Common myeloid progenitor, CD34-positive (primary cell): Measurements from ENCODE around the gene DUSP7.

Source experiments
- CTCF ChIA-PET: fragments of 350-600 bp; sonication (Branson Sonifier 250); formaldehyde crosslinking; loops from one replicate; lab custom pipeline; 2021; ENCODE audit warnings: antibody characterized with exemption; lab: Charles Lee
- POLR2A ChIA-PET: fragments of 350-600 bp; sonication (Branson Sonifier 250); formaldehyde crosslinking; loops from one replicate; lab custom pipeline; 2021; ENCODE audit warnings: antibody characterized with exemption; lab: Charles Lee
- DNase-seq, 3 donors: peaks; one replicate each; pipeline versions ENCODE4 v3.0.0 to v3.0.0-alpha.2; 2013
- H3K27ac ChIP-seq, 2 experiments: 1 replicate in 1 of 2; 2 replicates in 1 of 2; pipeline ENCODE4 v1.7.0; 2013; ENCODE audit warnings: inconsistent platforms in 2 of 2, low read length in 2 of 2, mild to moderate bottlenecking in 2 of 2, low read depth in 1 of 2, moderate library complexity in 1 of 2; ENCODE audit not compliant: severe bottlenecking in 2 of 2, insufficient read depth in 1 of 2, poor library complexity in 1 of 2
- H3K27me3 ChIP-seq, 5 experiments: replicated peaks in 2 of 5; 1 replicate in 3 of 5; 2 replicates in 2 of 5; pipeline versions ENCODE4 v1.6.1 to v1.7.0; 2013; ENCODE audit warnings: low read length in 4 of 5, mild to moderate bottlenecking in 2 of 5, moderate library complexity in 2 of 5, inconsistent platforms in 1 of 5; ENCODE audit not compliant: insufficient read depth in 5 of 5, control insufficient read depth in 4 of 5
- H3K36me3 ChIP-seq, 4 experiments: 1 replicate in 2 of 4; 2 replicates in 2 of 4; pipeline versions ENCODE4 v1.6.1 to v1.7.0; 2013; ENCODE audit warnings: low read length in 3 of 4, control low read depth in 1 of 4, mild to moderate bottlenecking in 1 of 4; ENCODE audit not compliant: control insufficient read depth in 4 of 4, insufficient read depth in 4 of 4
- H3K4me1 ChIP-seq, 4 experiments: 1 replicate in 3 of 4; 2 replicates in 1 of 4; pipeline versions ENCODE4 v1.6.1 to v1.7.1; 2013; ENCODE audit warnings: low read length in 3 of 4, mild to moderate bottlenecking in 3 of 4, control low read depth in 1 of 4, inconsistent platforms in 1 of 4, moderate library complexity in 1 of 4; ENCODE audit not compliant: control insufficient read depth in 4 of 4, insufficient read depth in 4 of 4; ENCODE audit errors: control extremely low read depth in 1 of 4
- H3K4me3 ChIP-seq, 7 experiments: 1 replicate in 4 of 7; 2 replicates in 3 of 7; pipeline versions ENCODE4 v1.5.1 to v1.7.0; 2013; ENCODE audit warnings: mild to moderate bottlenecking in 7 of 7, low read length in 6 of 7, moderate library complexity in 6 of 7, inconsistent platforms in 2 of 7, low read depth in 2 of 7, control low read depth in 1 of 7; ENCODE audit not compliant: insufficient read depth in 4 of 7, control insufficient read depth in 1 of 7; ENCODE audit errors: extremely low read depth in 1 of 7
- H3K9me3 ChIP-seq, 5 experiments: 1 replicate in 4 of 5; 2 replicates in 1 of 5; pipeline versions ENCODE4 v1.6.1 to v1.7.1; 2013; ENCODE audit warnings: low read length in 4 of 5, mild to moderate bottlenecking in 2 of 5, inconsistent platforms in 1 of 5, low read depth in 1 of 5, moderate library complexity in 1 of 5; ENCODE audit not compliant: control insufficient read depth in 4 of 5, insufficient read depth in 2 of 5; ENCODE audit errors: control extremely low read depth in 1 of 5
- WGBS: methylation state at CpG from one replicate; pipeline ENCODE4 v1.1.5; 2013; ENCODE audit not compliant: insufficient coverage; 5-methylcytosine and 5-hydroxymethylcytosine counted together

The DUSP7 gene

DNA sequence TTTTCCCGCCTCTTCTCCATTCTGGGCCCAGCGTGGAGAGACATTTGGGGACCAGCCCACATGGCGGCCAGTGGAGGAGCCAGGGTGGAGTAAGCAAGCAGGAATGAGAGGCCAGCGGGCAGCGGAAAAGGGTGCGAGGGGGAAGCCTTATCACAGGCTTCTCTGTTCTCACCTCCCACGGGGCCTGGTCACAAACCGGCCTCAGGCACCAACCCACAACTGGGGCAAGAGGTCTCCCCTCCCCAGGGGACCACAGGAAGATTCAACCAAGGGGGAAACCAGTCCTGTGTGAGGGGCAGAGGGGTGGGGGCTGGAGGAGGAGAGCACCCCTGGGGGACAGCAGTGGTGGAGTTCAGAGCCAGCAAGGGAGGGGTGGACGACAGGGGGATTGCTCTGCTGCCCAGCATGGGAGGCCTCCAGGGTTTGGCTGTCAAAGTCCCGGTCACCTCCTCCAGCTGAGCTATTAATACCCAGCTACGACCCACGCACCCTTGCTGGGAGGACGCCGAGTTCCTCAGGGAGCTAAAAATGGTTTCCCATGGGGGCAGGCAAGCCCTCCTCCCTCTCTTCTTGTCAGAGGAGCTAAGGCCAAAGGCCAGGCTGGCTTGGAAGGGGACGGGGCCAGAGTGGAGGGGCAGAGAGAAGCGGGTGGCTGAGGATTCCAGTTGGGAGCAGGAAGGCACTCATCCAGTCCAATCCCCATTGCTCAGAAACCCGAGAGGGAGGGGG, 36.9 kb downstream of the DUSP7 start:
- no peak for DNase-seq
- Histone ChIP-seq H3K9me3 (no peaks in the 10 kb centered on the region), H3K27me3 (no peaks in the 10 kb centered on the region), H3K4me3 (no peak overlapping the region), H3K27ac (no peak overlapping the region), H3K36me3 (no peaks in the 10 kb centered on the region), H3K4me1 (peaks cover 0 to 25% (median 14%) of the 10 kb centered on the region in 4 experiments)
- 88% methylated on average over 12 of the region's 17 CpGs for WGBS
- POLR2A ChIA-PET, result no interaction called here
- CTCF ChIA-PET, result interaction anchor here (1.1 to 10.9 kb wide), 4 partner anchors 14 to 127 kb away, joined by 3 to 64 read pairs (median 4); no protein-coding TSS in a partner anchor

DNA sequence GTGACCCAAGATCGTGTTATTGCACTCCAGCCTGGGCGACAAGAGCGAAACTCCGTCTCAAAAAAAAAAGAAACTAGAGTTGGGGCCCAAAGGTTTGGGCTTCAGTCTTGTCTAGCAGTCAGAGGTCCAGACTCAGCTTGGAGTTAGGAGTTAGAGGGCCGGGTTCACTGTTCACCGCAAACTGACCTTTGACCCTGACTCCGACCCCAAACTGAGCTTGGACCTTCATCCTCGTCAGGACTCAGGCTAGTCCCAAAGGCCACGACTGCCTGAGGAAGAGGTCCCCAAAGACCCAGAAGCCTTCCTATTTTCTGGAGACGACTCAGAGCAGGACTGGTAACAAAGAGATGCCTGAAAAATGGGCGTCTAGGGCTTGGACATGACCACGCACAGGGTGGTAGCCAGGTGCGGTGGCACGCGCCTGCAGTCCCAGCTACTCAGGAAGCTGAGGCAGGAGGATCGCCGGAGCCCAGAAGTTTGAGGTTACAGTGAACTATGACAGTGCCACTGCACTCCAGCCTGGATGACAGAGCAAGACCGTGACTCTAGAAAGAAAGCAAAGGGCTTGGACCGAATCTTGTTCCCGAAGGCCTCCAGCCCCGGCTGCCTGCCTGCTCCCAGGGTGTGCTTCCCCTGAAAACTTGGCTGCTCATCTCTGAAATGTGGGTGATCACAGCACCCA, 37.9 kb downstream of the DUSP7 start:
- no peak for DNase-seq
- POLR2A ChIA-PET, result no interaction called here
- Histone ChIP-seq H3K36me3 (no peaks in the 10 kb centered on the region), H3K9me3 (no peaks in the 10 kb centered on the region), H3K4me3 (no peak overlapping the region), H3K27me3 (no peaks in the 10 kb centered on the region), H3K27ac (no peak overlapping the region), H3K4me1 (peaks cover 0 to 21% (median 10%) of the 10 kb centered on the region in 4 experiments)
- CTCF ChIA-PET, result interaction anchor here (0.8 to 10.9 kb wide), 3 partner anchors 13 to 39 kb away, joined by 3 to 64 read pairs (median 5); no protein-coding TSS in a partner anchor
- WGBS, result 92% methylated on average over 21 of the region's 21 CpGs

DNA sequence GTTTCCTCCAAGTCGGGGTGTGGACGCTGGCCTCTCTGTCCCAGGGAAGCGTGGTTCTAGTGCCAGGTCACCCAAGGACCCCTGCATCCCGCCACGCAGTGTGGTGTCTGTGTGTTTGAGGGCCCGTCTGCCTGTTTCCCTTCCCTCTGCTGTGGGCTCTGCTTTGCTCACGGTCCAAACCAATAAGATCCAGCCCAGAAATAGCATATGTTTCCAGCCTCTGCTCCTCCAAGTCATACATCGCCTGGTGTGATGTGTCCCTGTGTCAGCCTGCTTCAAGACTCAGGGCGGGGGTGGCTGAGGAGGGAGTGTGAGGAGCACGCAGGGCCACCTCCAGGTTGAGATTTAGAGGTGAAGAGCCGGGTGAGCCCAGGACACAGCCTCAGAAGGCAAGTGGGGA, 38.8 kb downstream of the DUSP7 start:
- DNase-seq, result no peak
- POLR2A ChIA-PET, result no interaction called here
- no peaks in the 10 kb centered on the region for H3K9me3 ChIP-seq
- CTCF ChIA-PET, result interaction anchor here (1.2 to 10.9 kb wide), 4 partner anchors 12 to 127 kb away, joined by 5 to 64 read pairs (median 8); no protein-coding TSS in a partner anchor
- H3K4me3 ChIP-seq, result no peak overlapping the region
- 88% methylated on average over 10 of the region's 11 CpGs for WGBS
- H3K27me3 ChIP-seq, result no peaks in the 10 kb centered on the region
- no peaks in the 10 kb centered on the region for H3K36me3 ChIP-seq
- peaks cover 0 to 22% (median 11%) of the 10 kb centered on the region in 4 experiments for H3K4me1 ChIP-seq
- H3K27ac ChIP-seq, result no peak overlapping the region

DNA sequence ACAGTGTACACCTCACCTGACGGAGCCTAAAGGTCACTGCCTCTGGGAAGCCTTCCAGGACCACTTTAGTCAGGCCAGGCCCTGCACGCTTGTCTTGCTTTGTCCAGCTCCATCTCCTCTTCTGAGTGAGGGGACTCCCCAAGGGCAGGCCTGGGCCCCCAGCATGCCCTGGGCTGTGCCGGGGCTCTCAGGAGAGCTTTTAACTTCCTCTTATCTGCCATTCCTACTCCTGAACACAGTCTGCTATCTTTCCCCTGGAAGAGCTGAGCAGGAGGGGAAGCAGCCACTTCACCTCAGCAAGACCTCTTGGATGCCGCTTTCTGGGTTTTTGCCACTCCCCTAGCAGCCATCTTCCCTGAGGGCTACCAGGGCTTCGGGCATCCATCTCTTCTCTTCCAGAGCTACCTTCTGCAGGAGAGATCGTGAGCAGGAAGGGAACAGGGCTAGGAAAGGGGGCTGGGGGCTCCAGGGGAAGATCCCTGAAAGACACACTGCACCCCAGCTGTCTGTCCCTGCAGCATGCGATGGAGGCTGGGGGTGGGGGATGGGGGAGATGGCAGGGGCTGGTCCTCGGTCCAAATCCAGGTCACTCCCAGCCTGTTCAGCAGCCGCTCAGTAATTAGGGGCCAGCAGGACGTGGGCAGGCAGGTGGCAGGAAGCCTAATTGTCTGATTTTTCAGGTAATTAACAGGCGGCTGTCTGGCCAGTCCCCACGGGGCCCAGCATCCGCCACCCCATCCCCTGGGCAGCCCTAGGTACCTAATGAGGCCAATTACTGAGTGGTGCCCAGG, 40.7 kb downstream of the DUSP7 start:
- Histone ChIP-seq H3K4me1 (peaks cover 0 to 16% (median 6%) of the 10 kb centered on the region in 4 experiments), H3K9me3 (no peaks in the 10 kb centered on the region), H3K27ac (no peak overlapping the region), H3K27me3 (no peaks in the 10 kb centered on the region), H3K36me3 (no peaks in the 10 kb centered on the region), H3K4me3 (no peak overlapping the region)
- CTCF ChIA-PET, result interaction anchor here (0.7 to 10.9 kb wide), 13 partner anchors 10 to 129 kb away, joined by 3 to 64 read pairs (median 5); no protein-coding TSS in a partner anchor
- no peak for DNase-seq
- 81% methylated on average over 13 of the region's 13 CpGs for WGBS
- POLR2A ChIA-PET, result no interaction called here

DNA sequence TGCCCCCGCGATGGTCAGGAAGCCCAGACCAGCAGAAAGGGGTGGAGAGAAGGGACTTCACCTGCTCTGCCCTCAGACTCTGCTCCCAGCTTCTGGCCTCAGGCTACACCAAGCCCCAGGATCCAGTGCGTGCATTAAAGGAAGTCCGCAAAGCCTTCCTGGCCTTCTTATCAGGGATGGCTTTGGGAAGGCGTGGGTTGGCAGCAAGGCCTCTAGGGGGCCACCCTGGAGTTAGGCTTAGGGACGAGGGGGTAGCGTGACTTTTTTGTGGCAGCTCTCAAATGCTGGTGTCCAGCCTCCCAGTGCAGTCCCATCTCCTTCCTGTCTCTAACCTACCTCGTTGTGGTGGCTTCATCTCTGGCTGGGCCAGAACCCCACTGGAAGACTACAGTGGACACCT, 41.8 kb downstream of the DUSP7 start:
- Histone ChIP-seq H3K27me3 (no peaks in the 10 kb centered on the region), H3K27ac (no peak overlapping the region), H3K4me1 (peaks cover 0 to 16% (median 6%) of the 10 kb centered on the region in 4 experiments), H3K36me3 (no peaks in the 10 kb centered on the region), H3K4me3 (no peak overlapping the region), H3K9me3 (no peaks in the 10 kb centered on the region)
- 63% methylated on average over 8 of the region's 8 CpGs for WGBS
- POLR2A ChIA-PET, result no interaction called here
- CTCF ChIA-PET, result interaction anchor here (0.7 to 10.9 kb wide), 13 partner anchors 9 to 133 kb away, joined by 3 to 64 read pairs (median 5); no protein-coding TSS in a partner anchor
- DNase-seq, result peak in 2 of 3 donors; percentile 18 to 33

DNA sequence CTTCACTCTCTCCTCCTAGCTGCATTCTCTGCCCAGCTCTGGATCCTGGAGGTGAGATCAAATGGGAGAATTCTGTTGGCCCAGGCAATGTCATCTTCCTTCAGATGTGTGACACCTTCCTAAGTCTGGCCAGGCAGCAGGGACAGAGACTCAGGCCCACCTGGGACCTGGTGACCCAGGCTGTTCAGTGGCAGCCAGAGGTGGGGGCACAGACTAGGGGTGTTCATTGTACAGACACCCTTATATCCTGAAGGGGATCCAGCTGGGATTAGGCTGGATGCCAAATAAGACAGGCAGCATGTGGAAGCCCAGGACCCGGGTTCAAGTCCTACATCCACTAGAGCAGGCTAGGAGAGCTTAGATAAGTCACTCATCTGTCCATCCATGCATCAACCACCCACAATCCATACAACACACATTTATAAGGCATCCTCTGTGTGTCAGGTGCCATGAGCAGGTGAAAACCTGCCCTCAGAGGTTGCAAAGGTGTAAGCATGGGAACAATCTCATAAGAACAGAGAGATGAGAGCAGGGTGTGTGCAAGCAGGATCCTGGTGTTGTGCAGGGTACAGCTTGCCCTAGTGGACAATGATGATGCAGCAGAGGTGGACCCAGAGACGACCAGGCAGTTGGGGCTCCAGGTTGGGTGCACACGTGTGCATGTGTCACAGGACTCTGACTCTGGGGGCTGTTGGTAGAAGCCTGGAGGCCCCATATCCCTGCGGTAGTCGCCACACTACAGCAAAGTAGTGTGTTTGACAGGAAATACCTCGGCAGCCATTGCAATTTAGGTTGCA, 42.4 kb downstream of the DUSP7 start:
- Histone ChIP-seq H3K27ac (no peak overlapping the region), H3K9me3 (no peaks in the 10 kb centered on the region), H3K4me3 (no peak overlapping the region), H3K4me1 (peaks cover 0 to 16% (median 6%) of the 10 kb centered on the region in 4 experiments), H3K36me3 (no peaks in the 10 kb centered on the region), H3K27me3 (no peaks in the 10 kb centered on the region)
- 96% methylated on average over 4 of the region's 6 CpGs for WGBS
- no peak for DNase-seq
- CTCF ChIA-PET, result interaction anchor here (0.9 to 10.9 kb wide), 13 partner anchors 8 to 134 kb away, joined by 3 to 64 read pairs (median 5); partner anchors contain the start of gene DUSP7
- POLR2A ChIA-PET, result no interaction called here
